ENCODE results near the gene CDC42BPG. TPM values are rescaled to one million over a fixed set of nuclear protein-coding genes. Genes with fewer than 3 reads are reported as not detected.

CDC42BPG gene
- total and polyA plus RNA-seq, 2 experiments from 2014 or later, result not detected

DNA sequence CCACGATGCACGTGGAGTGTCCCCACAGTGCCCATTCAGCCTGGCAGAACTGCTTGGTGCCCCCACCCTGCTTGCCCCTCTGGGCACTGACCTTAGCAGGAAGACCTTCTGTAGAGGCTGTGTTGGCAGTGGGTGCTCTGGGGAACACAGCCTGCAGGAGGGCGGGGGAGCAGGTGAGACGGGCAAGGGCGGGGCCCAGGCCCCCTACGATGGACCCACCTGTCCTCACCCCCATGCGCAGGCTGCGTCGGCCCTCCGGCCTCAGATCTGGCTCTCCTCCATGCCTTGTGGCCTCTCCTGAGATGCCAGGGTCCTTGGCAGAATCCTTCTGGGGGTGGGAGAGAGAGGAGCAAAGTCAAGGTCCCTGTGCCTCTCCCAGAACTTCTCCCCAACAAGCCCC lies 10.9 kb downstream of the CDC42BPG start:
- Histone ChIP-seq H3K27me3 (replicated peaks; ENCODE audit: insufficient read depth) (no peaks in the 10 kb centered on the region; the same call in 1 of the 2 replicates), H3K4me1 (ENCODE audit: insufficient read depth) (no peaks in the 10 kb centered on the region), H3K4me2 (ENCODE audit: unreplicated experiment) (no peak overlapping the region), H3K9ac (no peak overlapping the region), H3K9me2 (ENCODE audit: insufficient read depth) (no peaks in the 10 kb centered on the region), H2AFZ (no peak overlapping the region), H3K9me3 (ENCODE audit: low read depth) (no peaks in the 10 kb centered on the region), H4K20me1 (ENCODE audit: insufficient read depth) (no peaks in the 10 kb centered on the region), H3K79me2 (ENCODE audit: insufficient read depth) (no peaks in the 10 kb centered on the region), H3K36me3 (ENCODE audit: low read depth) (no peaks in the 10 kb centered on the region), H3K4me3 (no peak overlapping the region), H3K27ac (no peak overlapping the region), H3F3A (ENCODE audit: insufficient read depth) (no peaks in the 10 kb centered on the region)
- in situ Hi-C loops (cut with MboI), result no loop called here
- WGBS, 2 experiments (ENCODE audit: low coverage in 1 of 2, low lambda C conversion rate in 2 of 2, missing lambda C conversion rate in 2 of 2), result 84 to 90% methylated on average over 2 to 7 of the region's 10 CpGs
- no peak for TF ChIP-seq EZH2phosphoT487 (IDR thresholded peaks at IDR 0.05; ENCODE audit: insufficient read depth, low read depth)
- DNase-seq, result no peak

DNA sequence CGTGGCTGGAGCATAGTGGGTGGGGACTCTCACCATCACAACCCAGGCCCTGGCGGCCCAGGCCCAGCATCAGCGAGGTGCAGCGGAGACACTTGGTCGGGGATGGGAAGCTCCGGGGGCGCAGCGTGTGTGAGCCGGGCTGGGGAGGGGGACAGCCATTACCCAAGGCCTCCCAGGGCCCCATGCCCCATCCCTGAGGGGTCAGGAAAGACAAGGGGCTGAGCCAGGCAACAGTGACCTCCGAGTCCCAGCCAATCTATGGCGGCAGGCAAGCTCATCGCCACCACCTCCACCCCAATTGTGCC lies 11.3 kb downstream of the CDC42BPG start:
- H3K9ac ChIP-seq, result no peak overlapping the region
- H3K27me3 ChIP-seq (replicated peaks; ENCODE audit: insufficient read depth), result no peaks in the 10 kb centered on the region; the same call in 1 of the 2 replicates
- 65 to 79% methylated on average over 12 of the region's 12 CpGs for WGBS, 2 experiments (ENCODE audit: low coverage in 1 of 2, low lambda C conversion rate in 2 of 2, missing lambda C conversion rate in 2 of 2)
- no peaks in the 10 kb centered on the region for H4K20me1 ChIP-seq (ENCODE audit: insufficient read depth)
- no peak overlapping the region for H3K4me2 ChIP-seq (ENCODE audit: unreplicated experiment)
- no peak overlapping the region for H3K27ac ChIP-seq
- DNase-seq, result no peak
- H3K79me2 ChIP-seq (ENCODE audit: insufficient read depth), result no peaks in the 10 kb centered on the region
- no peaks in the 10 kb centered on the region for H3K4me1 ChIP-seq (ENCODE audit: insufficient read depth)
- no peaks in the 10 kb centered on the region for H3F3A ChIP-seq (ENCODE audit: insufficient read depth)
- H3K9me2 ChIP-seq (ENCODE audit: insufficient read depth), result no peaks in the 10 kb centered on the region
- H2AFZ ChIP-seq, result no peak overlapping the region
- TF ChIP-seq EZH2 (IDR thresholded peaks at IDR 0.05; ENCODE audit: insufficient read depth, poor library complexity, severe bottlenecking) (no peak), EZH2phosphoT487 (IDR thresholded peaks at IDR 0.05; ENCODE audit: insufficient read depth, low read depth) (no peak)
- H3K9me3 ChIP-seq (ENCODE audit: low read depth), result no peaks in the 10 kb centered on the region
- H3K4me3 ChIP-seq, result no peak overlapping the region
- in situ Hi-C loops (cut with MboI), result no loop called here
- H3K36me3 ChIP-seq (ENCODE audit: low read depth), result no peaks in the 10 kb centered on the region

DNA sequence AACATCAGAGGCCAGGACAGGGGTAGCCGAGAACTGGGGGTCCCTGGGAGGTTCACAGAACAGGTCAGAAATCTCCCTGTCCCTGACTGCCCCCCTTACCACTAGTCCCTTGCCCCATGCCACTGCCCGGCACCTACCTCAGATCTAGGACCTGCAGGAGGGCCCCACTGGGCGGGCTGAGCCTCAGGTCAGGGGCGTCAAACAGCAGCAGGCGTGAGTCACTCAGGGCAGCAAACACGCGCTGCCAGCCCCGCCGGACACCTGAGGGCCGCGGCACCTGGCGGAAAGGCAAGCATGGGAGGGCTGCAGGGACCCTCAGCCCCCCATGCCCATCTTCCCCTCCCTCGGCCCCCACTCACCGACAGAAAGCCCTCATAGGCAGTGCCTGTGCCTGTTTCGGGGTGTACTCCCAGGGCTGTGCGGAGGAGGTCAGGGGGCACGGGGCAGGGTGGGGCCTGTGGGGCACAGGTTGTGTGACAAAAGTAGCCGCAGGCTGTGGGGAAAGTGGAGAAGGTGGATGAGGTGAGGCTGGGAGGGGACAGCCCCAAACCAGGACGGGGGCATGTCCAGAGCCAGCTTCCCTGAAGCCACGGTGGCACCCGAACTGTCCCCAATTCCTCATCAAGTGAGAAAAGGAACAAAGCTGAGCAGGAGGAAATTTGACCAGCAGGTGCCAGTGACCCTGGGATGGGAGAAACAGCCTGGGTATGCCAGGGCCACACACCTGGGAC lies 11.8 kb downstream of the CDC42BPG start:
- H2AFZ ChIP-seq, result no peak overlapping the region
- H4K20me1 ChIP-seq (ENCODE audit: insufficient read depth), result no peaks in the 10 kb centered on the region
- no peaks in the 10 kb centered on the region for H3F3A ChIP-seq (ENCODE audit: insufficient read depth)
- H3K36me3 ChIP-seq (ENCODE audit: low read depth), result no peaks in the 10 kb centered on the region
- no peak for TF ChIP-seq EZH2phosphoT487 (IDR thresholded peaks at IDR 0.05; ENCODE audit: insufficient read depth, low read depth)
- no peak for TF ChIP-seq EZH2 (IDR thresholded peaks at IDR 0.05; ENCODE audit: insufficient read depth, poor library complexity, severe bottlenecking)
- no peak overlapping the region for H3K27ac ChIP-seq
- no peak overlapping the region for H3K4me3 ChIP-seq
- H3K9me2 ChIP-seq (ENCODE audit: insufficient read depth), result no peaks in the 10 kb centered on the region
- WGBS, 2 experiments (ENCODE audit: low coverage in 1 of 2, low lambda C conversion rate in 2 of 2, missing lambda C conversion rate in 2 of 2), result 71 to 83% methylated on average over 12 to 21 of the region's 21 CpGs
- no peak overlapping the region for H3K4me2 ChIP-seq (ENCODE audit: unreplicated experiment)
- no peaks in the 10 kb centered on the region for H3K9me3 ChIP-seq (ENCODE audit: low read depth)
- no peak overlapping the region for H3K9ac ChIP-seq
- no peaks in the 10 kb centered on the region for H3K4me1 ChIP-seq (ENCODE audit: insufficient read depth)
- in situ Hi-C loops (cut with MboI), result no loop called here
- H3K27me3 ChIP-seq (replicated peaks; ENCODE audit: insufficient read depth), result no peaks in the 10 kb centered on the region; the same call in 1 of the 2 replicates
- DNase-seq, result no peak
- no peaks in the 10 kb centered on the region for H3K79me2 ChIP-seq (ENCODE audit: insufficient read depth)

DNA sequence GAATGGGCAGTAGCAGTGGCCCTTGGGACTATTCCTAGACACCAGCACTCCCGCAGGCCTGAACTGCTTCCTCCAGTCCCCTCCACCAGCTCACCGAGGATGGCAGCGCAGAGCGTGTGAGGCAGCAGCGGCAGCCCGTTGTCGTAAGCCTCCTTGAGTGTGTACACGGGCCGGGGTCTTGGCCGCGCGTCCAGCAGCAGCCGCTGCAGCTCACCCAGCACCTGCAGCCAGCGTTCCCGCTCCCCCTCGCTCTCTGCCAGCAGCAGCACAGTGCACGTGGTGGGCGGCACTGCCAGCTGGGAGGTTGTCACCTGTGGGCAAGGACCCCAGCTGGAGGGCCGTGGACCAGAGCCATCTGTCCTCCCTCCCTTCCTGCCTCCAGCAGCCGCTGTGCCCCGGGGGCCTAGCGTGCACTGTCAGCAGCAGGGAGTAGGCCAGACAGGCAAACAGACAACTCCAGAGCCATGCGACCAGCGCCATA lies 13.0 kb downstream of the CDC42BPG start:
- Histone ChIP-seq H3K9me3 (ENCODE audit: low read depth) (no peaks in the 10 kb centered on the region), H4K20me1 (ENCODE audit: insufficient read depth) (no peaks in the 10 kb centered on the region), H3K9ac (no peak overlapping the region), H3K4me1 (ENCODE audit: insufficient read depth) (no peaks in the 10 kb centered on the region), H3K4me2 (ENCODE audit: unreplicated experiment) (no peak overlapping the region), H2AFZ (no peak overlapping the region), H3K27me3 (replicated peaks; ENCODE audit: insufficient read depth) (no peaks in the 10 kb centered on the region; the same call in 1 of the 2 replicates), H3F3A (ENCODE audit: insufficient read depth) (no peaks in the 10 kb centered on the region), H3K27ac (no peak overlapping the region), H3K9me2 (ENCODE audit: insufficient read depth) (no peaks in the 10 kb centered on the region), H3K36me3 (ENCODE audit: low read depth) (no peaks in the 10 kb centered on the region), H3K79me2 (ENCODE audit: insufficient read depth) (no peaks in the 10 kb centered on the region), H3K4me3 (no peak overlapping the region)
- TF ChIP-seq EZH2phosphoT487 (IDR thresholded peaks at IDR 0.05; ENCODE audit: insufficient read depth, low read depth) (no peak), EZH2 (IDR thresholded peaks at IDR 0.05; ENCODE audit: insufficient read depth, poor library complexity, severe bottlenecking) (no peak)
- in situ Hi-C loops (cut with MboI), result no loop called here
- no peak for DNase-seq
- 88% methylated on average over 24 of the region's 24 CpGs for WGBS, 2 experiments (ENCODE audit: low coverage in 1 of 2, low lambda C conversion rate in 2 of 2, missing lambda C conversion rate in 2 of 2)

Data from GM23248 (cell line).